ENCODE results near the gene MCM6. TPM values are rescaled to one million over a fixed set of nuclear protein-coding genes. Genes with fewer than 3 reads are reported as not detected.

Gene MCM6
- total RNA-seq: 22.5 and 33.1 TPM in 2 replicates

GRCh38 chr2:135876066-135876711 lies at the start of gene MCM6:
MCM6 (minus strand) TSS chr2:135876443; CDS start chr2:135876365, 78 bp downstream.

GRCh38 chr2:135836596-135837270 lies 39.5 kb downstream of the MCM6 start, which contains the start of gene LCT:
LCT (minus strand) TSS chr2:135837184; CDS start chr2:135837169, 15 bp downstream.

Other genes with a start within 250 kb of the MCM6 start
- gene UBXN4, start 134.6 kb downstream of the MCM6 start, total RNA-seq: 33.1 and 43.9 TPM in 2 replicates
- gene LCT, start 39.3 kb downstream of the MCM6 start, total RNA-seq: not detected in 2 replicates
- 71.8 and 81.7 TPM in 2 replicates for gene DARS1, start 109.2 kb upstream of the MCM6 start, total RNA-seq
- gene CXCR4, start 241.7 kb upstream of the MCM6 start, total RNA-seq: not detected in 2 replicates

Measured in airway epithelial cell (primary cell).